ENCODE measurements around the gene GTF3C4. TPM values are rescaled to one million over a fixed set of nuclear protein-coding genes. Genes with fewer than 3 reads are reported as not detected.

GTF3C4 gene
- total RNA-seq, 1 experiment from 2014 or later, result 42.5 TPM

DNA sequence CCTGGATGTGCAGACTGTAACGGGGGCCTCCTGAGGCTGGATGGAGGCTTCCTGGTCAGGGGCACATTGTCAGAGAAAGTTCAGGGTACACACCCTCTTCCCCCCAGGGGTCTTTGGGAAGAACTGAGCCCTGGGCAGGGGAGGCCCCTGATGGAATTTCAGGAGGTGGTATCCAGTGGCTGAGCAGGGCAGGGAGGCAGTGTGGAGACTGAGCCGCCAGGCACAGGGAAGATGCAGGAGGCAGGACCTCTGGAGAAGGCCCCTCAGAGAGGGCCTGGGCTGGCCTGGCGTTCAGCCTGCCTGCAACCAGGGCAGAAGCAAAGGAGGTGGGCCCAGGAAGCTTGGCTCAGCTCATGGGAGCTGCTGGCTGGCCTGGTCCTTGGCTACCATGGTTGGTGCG is 53.5 kb downstream of the GTF3C4 start:
- Histone ChIP-seq H2AFZ (ENCODE audit: low read length) (no peak overlapping the region), H2AK5ac (ENCODE audit: insufficient read length, low read length) (no peak overlapping the region), H3K4ac (ENCODE audit: low read depth, low read length) (no peak overlapping the region), H3K27me3 (ENCODE audit: insufficient read depth, low read length) (no peaks in the 10 kb centered on the region), H3K18ac (ENCODE audit: insufficient read length, low read depth, low read length) (no peak overlapping the region), H3K9me3 (ENCODE audit: control insufficient read depth, low read depth, low read length) (no peaks in the 10 kb centered on the region), H2BK15ac (ENCODE audit: low read depth, low read length) (no peak overlapping the region), H3K79me1 (ENCODE audit: insufficient read depth, low read depth, low read length, poor library complexity, severe bottlenecking) (no peaks in the 10 kb centered on the region), H2BK20ac (ENCODE audit: low read depth, low read length, poor library complexity, severe bottlenecking) (no peak overlapping the region), H3K4me1 (ENCODE audit: insufficient read depth, low read length) (no peaks in the 10 kb centered on the region), H3T11ph (ENCODE audit: low read length) (no peak overlapping the region), H3K79me2 (ENCODE audit: insufficient read depth, low read length) (no peaks in the 10 kb centered on the region), H3K4me2 (ENCODE audit: insufficient read depth, insufficient read length, low read length) (no peak overlapping the region), H3K9ac (ENCODE audit: extremely low read depth, insufficient read length, low read length) (no peak overlapping the region), H4K20me1 (ENCODE audit: control insufficient read depth, insufficient read depth, insufficient read length) (no peaks in the 10 kb centered on the region), H4K5ac (ENCODE audit: insufficient read length, low read depth, low read length) (no peak overlapping the region), H4K91ac (ENCODE audit: insufficient read length, low read depth, low read length) (no peak overlapping the region), H3K56ac (ENCODE audit: insufficient read length, low read depth, low read length) (no peak overlapping the region), H2BK12ac (ENCODE audit: insufficient read length, low read depth, low read length) (no peak overlapping the region), H3K23me2 (ENCODE audit: insufficient read length, low read depth, low read length, poor library complexity, severe bottlenecking) (peaks cover 3% of the 10 kb centered on the region), H2BK120ac (ENCODE audit: low read depth, low read length, poor library complexity, severe bottlenecking) (no peak overlapping the region), H2BK5ac (ENCODE audit: insufficient read length, low read length) (no peak overlapping the region), H3K14ac (ENCODE audit: insufficient read depth, low read length) (no peak overlapping the region; the same call in 1 of the 2 replicates), H3K27ac (ENCODE audit: insufficient read length, low read depth, low read length) (no peak overlapping the region), H3K23ac (ENCODE audit: insufficient read length, low read depth, low read length) (no peak overlapping the region), H4K8ac (replicated peaks; ENCODE audit: insufficient read length, low read depth, low read length) (no peak overlapping the region)
- H3K27me3 Mint-ChIP-seq (ENCODE audit: low read depth), result peaks cover 26% of the 10 kb centered on the region
- no peaks in the 10 kb centered on the region for H3K9me3 Mint-ChIP-seq
- H3K27ac Mint-ChIP-seq, result no peak overlapping the region
- peaks cover 0 to 7% of the 10 kb centered on the region in 2 experiments; a peak in 1 of 4 replicates for H3K4me1 Mint-ChIP-seq
- WGBS (ENCODE audit: extremely low coverage, insufficient read length, low lambda C conversion rate), result no CpG with 5 or more reads among the region's 4 CpGs
- no peak overlapping the region for H3K4me3 Mint-ChIP-seq
- H3K36me3 Mint-ChIP-seq (ENCODE audit: insufficient read depth in 1 of 3, low read depth in 3 of 3), result no peaks in the 10 kb centered on the region
- TF ChIP-seq CTCF (conservative IDR thresholded peaks at IDR 0.05), result no peak
- DNase-seq, result no peak

All from H9 (cell line).